Medulla oblongata (tissue), 1 donor: ENCODE data around the gene MRM2.

Source experiments
- DNase-seq: peaks from one replicate; pipeline ENCODE4 v3.0.0-alpha.2; 2015; ENCODE audit errors: extremely low spot score

MRM2 gene

DNA sequence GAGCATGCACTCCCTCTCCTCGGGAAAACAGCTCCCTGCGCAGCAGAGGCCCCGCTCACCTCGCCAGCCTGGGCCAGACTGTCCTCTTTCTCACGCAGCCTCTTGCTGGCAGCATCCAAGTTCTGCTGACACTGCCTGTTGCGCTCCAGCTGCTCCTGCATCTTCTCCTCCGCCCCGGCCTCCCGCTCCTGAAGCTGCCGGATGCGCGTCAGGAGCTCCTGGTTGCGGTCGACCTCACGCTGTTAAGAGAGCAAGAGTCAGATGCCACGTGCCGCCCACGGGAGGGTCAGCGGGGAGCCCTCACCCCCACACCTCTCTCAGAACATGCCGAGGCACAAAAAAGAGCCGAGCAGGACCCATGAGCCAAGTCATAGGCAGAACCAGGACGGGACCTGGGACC is 19.5 kb downstream of the MRM2 start:
- no peak for DNase-seq

DNA sequence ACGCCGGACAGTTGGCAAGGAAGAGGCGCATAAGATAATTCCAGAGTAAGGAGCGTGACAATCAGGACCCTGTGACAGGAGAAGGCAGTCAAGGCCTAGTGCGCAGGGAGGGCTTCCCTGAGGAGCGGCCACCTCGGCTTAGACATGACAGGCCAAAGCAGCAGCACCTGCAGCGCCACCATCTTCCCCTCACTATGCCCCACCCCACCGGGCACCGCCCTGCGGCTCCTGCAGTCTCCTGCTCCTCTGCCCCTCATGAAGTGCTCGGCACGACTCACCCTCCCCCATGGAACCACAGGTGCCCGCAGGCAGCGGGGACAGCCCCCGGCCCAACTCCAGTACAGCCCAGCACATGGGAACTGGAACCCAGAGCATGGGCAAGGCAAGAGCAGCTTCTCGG is 21.1 kb downstream of the MRM2 start:
- no peak for DNase-seq

DNA sequence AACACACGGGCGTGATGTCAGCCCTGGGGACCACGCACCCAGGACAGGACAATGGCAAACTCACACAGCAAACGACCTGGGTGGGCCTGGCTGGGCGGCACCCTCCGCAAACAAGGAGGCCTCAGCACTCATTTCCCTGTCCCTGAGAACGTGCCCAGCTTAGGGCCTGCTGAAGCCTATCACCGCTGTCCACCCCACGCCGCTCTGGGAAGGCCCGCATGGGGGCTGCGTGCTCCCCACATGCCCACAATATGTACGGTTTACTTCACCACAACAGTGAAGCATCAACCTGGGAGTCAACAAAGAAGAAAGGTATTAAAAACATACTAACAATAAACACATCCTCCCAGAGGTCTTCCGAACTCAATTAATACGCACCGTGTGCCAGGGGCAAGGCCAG is 21.5 kb downstream of the MRM2 start:
- DNase-seq, result no peak

DNA sequence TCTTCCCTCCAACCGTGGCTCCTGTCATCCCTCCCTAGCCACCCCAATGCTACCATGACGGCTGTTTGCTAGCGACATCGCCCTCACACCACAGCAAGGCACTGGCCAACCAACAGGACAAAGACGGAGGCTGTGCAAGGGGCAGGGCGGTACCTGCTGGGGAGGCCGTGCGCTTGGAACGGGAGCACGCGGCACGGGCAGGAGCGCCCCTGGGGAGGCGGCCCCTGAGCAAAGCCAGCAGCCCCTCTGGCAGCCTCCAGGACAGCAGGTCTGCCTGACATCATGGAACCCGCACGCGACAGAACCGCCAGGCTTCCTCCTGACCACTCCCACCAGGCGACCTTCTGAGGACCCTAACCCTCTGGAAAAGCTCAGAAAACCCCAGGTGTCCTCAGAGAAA is 22.0 kb downstream of the MRM2 start:
- DNase-seq, result no peak

DNA sequence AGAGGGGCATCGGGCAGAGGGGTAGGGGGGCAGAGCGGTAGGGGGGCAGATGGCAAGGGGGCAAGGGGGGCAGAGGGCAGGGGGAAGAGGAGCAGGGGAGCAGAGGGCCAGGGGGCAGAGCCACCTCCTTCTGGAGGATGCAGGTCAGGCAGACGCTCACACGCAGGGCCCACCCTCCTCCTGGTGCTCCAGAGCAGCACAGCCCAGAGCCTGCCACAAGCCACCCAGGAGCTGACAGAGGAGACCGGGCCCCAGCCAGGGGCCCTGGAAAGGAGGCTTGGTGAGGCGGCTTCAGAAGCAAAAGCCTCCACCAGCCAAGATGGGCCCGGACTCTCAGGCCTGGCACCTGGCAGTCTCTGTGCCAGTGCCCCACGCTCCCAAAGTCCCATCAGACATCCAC is 22.4 kb downstream of the MRM2 start:
- no peak for DNase-seq

DNA sequence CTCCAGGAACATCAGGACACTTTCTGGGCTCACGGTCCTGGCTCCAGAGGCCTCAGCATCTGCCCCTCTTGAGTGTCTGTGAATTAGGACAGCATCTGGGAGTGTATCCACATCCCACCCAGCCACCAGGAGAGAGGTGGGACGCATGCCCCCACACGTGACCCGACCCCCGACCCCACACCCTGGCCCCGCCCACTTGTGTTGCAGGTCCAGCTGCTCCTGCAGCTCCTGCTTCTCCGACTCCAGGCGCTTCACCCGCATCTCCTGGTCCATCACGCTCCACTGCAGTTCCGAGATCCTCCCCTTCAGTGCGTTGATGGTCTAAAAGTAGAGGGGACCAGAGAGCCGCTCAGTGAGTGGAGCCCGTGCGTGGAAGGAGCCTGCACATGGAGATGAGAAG is 22.9 kb downstream of the MRM2 start:
- no peak for DNase-seq

DNA sequence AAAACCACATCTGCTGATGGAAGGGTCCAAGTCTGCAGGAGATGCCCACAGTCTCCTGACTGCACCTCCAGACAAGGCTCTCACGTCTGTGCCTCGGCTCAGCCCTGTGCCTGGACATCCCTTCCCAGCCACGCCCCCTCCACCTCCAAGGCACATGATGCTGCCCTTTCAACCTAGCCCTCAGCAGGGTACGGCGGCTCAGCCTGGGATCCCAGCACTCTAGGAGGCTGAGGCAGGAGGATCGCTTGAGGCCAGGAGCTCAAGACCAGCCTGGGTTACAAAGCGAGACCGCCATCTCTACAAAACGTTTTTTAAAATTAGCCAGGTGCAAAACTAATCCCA is 23.6 kb downstream of the MRM2 start:
- no peak for DNase-seq

DNA sequence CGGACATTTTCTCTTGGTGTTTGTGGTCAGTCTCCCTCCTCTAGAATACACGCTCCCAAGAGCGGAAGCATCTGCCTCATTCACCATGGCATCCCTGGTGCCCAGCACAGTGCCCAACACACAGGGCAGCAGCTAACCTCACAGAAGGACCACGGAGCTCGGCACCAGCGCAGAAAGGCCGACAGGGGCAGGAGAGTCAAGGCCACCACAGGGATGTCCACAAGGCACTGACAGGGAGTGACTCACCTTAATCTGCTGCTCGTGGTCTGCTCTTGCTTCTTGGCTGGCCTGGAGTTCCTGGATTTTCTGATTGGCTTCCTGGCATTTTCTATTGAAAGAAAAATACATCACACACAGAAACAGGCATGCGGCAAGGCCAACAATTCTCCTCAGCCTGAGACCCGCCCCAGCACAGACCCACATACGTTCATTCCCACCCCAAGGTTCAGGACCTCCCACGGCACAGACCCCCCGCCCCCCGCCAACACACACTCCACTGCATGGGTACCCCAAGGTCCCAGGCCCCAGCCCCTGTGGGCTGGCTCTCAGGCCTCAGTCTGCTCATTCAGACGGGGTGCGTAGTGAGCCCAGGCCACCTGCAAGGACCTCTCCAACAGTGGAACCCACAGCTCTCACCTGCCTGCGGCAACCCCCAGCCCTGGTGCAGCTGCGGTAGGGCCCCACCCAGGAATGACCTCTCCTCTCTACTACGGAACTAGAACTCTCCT is 24.1 kb downstream of the MRM2 start:
- no peak for DNase-seq

DNA sequence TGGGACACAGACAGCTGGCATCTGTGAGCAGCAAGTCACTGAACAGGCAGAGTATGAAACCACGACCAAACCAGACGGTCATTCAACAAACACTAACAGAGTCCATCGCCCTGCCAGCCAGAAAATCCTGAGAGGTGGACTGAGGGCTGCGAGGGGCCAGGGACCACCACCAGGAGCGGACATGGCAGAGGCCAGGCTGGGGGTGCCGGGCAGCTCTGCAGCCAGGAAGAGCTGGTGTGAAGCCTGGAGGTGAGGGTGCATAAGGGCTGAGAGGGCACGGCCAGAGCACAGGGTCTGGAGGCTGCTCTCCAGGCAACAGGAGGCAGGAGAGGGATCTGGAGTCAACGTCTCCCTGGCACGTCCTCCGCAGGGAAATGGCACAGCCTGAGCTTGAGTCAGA is 24.8 kb downstream of the MRM2 start:
- DNase-seq, result no peak

DNA sequence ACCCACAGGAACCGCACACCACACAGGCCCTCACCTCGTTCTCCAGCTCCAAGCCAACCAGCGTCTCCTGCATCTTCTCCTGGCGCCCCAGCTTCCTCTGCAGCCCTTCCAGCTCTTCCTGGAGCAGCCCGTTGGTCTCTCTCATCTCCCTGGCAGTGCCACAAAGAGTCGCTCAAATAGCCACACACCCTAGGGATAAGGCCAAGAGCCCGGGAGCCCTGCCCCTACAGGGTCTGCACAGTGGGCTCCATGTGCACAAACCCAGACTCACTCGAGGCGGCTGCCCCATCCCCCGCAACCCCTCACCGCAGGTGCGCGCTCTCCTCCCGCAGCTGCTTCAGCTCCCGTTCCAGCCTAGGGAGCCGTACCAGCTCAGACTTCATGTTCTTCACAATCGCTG is 26.2 kb downstream of the MRM2 start:
- no peak for DNase-seq

DNA sequence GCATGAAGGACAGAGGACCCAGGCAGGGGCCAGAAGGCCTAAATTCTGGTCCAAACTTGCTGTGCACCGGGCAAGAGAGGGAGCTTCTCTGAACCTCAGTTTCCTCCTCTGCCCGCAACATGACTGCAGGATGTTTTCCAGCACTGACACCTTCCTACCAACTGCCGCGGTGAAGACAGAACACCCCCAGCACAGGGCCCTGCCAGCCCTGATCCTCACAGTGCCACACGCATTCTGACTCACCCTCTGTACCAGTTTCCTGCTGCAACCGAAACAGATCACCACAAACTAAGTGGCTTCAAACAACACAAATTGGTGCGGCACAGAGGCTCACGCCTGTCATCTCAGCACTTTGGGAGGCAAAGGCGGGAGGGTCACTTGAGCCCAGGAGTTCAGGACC is 27.4 kb downstream of the MRM2 start:
- DNase-seq, result no peak

DNA sequence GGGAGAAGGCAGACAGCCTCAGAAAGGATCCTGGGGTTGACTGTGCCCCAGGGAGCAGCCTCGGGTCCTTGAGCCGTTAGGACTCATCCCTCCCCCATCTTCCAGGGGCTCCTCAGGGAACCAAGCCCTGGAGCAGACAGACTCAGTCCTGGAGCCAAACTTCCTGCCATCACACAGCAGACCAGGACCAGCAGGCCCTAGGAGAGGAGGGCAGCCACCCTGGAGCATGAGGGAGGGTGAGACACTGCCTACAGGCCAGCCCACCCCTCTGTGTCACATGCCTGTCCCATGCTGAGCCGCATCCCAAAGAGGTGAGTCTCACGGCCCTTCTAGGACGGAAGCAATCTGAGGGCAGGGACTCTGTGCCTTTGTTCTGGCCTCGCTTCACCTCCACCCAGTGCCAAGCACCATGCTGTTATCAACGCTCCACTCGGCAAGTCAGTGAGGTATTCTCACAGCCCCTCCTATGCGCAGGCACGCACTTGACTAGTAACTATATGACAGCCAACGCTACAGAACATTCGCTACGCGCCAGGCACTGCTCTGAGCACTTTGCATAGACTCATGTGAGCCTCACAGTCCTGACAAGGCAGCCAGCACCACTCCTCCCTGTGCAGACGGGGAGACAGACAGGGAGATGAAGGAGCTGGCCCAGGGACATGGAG is 28.3 kb downstream of the MRM2 start:
- DNase-seq, result no peak

DNA sequence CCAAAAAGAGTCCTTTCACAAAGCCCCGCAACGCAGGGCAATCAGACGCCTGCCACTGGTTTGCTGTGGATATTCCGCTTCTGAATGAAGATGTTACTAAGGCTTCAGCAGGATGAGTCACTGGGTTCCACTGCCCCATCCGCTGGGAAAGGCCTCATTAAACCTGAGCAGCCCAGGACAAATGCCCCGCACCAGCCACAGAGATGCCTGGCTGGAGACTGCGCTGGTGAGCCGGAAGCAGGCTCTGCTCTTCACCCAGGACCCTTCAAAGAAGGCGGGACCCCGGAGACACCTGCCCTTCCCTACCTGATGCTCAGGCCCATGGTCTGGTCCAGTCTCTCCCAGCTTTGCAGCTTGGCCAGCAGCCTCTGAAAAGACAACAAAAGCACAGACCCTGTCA is 29.1 kb downstream of the MRM2 start:
- DNase-seq, result no peak

DNA sequence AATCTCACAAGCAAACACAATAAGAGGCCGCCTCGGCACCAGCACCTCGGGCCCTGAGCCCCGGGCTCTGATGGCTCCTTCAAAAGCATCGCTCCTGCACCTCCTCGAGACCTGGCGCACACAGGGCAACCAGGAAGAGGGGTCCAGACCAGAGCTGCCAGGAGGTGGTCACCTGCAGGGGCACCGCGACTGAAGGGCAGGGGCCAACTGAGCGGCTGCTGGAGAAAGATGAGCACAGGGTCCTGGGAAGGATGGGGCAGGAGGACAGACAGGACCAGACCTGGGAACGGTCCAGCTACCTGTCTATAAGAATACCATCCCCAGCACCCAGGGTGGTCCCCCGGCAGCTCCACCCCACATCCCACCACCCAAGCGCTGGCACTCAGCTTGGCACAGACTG is 30.1 kb downstream of the MRM2 start:
- DNase-seq, result no peak

DNA sequence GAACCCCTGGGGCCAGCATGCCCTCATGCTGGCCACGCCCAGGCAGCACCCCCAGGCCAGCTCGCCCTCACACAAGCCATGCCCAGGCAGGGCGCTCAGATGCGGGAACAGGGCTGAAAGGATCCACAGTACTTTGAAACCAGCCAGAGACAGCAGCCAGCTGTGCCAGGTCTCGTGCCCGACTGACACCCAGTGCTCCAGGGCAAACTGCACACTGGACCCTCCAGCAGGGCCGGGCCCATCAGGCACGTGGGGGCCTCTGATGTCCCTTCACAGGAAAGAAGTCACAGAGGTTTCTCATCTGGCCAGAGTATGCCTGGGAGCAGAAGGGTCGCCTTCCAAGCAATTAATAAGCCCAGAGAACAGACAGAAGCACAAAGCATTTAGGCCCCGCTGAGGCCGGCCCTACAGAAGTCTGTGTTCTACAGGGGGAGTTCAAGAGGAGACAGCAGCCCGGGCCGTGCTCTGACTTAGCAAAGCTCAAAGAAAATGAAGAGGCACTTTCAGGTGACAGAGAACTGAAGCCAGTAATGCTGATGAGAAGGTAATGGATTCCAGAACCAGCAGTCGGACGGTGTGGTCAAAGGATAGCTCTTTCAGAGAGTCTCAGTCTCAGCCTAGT is 30.6 kb downstream of the MRM2 start:
- DNase-seq, result no peak

DNA sequence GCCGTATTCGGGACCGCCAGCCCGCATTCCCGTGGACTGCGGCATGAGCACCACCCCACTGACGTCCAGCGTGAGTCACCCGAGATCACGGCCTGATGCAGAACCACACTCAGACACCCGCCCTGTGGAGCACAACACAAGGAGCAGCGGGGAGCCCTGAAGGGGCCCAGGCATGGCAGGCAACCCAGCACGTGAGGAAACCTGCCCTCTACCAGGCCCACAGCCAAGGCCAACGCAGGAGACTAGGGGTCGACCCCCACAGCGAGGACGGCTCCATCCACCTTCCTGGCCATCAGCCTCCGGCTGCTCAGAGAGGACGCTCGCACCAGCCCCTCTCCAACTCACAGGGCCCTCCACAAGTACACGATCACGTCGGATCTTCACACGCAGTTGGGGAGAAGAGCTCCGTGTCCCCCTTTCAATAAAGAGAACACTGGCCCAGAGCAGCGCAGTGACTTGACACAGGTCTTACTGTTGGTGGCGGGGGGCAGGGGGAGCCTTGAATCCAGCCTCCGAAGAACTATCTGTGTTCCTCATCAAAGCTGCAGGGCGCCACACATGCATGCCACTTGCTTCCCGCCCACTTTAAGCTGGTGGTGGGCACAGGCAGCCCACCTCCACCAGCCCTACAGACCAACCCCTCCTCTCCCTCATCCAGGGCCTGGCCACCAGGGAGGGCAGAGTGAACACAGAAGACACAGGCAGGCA is 31.3 kb downstream of the MRM2 start:
- DNase-seq, result no peak

DNA sequence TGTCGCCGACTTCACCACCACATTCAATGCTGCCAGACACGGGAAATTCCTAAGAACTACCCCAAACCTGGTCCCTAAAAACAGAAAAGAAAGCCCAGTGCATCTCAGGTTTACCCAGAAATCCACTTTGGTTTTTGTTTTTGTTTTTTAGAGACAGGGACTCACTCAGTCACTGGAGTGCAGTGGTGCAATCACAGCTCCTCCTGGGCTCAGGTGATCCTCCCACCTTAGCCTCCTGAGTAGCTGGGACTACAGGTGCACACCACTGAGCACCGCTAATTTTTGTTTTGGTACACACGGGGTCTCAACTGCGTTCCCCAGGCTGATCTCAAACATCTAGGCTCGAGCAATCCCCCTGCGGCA is 32.1 kb downstream of the MRM2 start:
- DNase-seq, result no peak

DNA sequence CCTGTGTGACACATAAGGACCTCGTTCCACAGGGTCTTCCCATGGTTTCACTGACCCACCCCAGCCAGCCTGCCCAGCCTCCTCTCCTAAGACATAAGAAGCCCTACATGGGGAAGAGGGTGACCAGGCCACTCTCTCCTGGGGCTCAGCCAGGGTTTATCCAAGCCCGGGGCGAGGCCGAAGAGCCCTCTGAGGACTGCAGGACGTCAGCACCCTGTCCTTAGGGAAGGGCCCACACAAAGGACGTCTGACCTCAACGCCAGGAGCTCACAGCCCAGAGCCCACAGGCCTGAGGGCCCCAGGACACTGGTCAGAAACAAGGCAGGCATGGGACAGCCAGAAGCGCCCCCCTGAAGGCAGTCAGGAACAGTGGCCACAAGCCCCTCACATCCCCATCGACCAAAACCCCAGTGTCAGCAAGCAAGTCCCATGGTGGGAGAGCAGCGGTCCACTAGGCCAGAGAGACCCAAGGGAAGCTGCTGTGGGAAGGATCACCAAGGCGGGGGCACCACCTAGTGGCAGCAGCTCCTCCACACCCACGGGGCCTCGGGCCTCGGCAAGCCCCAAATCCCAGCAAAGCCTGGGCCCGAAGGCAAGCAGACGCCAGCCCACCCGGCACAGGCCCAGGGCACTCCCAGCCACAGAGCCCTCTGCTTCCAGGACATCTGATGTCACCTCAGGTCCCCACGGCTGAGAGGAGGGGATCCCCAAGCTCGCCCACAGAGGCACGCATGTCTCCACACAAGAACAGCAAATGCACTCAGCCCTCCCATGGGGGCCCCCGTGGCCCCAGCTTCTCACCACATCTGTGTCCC is 32.7 kb downstream of the MRM2 start:
- peak; percentile 81 for DNase-seq

DNA sequence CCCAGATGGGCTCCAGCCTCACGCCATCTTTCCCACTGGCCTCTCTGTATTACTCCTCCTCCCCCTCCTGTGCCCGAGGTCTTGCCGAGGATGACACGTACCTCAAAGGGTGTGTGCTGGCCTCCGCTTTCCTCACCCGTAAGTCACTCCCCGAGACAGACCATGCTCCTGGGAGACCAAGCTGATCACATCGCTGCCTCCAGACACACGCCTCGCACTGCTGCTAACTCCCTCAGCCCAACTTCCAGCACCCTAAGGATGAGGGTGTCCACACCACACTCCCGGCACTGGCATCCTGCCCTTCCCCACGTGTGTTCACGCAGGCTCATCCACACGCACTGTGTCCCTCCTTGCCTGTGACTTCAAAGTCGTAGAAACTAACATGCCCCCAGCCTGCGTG is 33.3 kb downstream of the MRM2 start:
- DNase-seq, result no peak

DNA sequence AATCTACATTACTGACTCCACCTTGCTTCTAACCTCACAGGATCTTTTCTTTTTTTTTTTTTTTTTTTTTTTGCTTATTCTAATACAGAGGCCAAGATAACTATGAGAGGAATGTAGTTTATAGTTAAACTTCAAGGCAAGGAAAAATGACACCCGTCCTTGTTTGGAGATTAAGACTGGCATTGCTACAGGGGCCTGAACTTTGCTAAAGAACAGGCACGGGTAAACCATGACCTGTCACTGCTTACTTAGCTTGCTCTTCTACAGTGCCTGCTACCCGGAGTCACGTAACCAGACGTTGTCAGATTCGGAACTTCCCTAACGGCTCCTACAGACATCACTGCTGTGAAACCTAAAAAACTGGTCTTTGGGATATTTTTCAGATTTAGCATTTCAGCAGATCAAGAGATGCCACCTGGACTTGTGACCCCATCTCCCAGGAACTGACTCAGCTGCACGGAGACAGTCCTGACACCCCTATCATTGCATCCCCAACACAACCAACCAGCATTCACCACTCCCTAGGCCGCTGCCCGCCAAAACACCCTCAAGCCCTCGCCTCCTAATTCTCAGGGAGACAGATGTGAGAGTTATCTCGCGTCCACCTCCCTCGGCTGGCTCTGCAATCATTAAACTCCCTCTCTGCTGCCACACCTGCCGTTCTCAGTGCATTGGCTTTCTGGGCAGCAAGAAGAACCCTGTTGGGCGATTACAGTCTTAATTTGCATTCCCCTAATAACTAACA is 36.8 kb downstream of the MRM2 start:
- no peak for DNase-seq

DNA sequence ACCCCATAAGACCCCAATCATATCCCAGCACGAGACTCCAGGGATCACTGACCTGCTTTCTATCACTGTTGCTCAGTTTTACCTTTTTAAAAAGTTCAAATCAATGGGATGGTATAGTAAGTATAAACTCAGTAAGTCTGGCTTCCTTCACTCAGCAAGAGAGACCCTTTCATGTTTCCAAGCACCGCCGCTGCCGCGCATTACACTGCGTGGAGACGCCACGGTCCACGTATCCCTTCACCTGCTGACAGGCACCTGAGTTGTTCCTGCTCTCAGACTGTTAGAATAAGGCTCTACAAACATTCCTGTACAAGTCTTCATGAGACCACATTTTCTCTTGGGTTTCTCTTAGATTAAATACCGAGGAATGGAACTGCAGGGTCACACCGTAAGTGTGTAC is 37.6 kb downstream of the MRM2 start:
- DNase-seq, result no peak
